Transverse colon (tissue), 3 donors: ENCODE measurements around the gene RNU6-1.

Experiments used
- EP300 ChIP-seq: sonication (generic); formaldehyde crosslinking; IDR thresholded peaks from one replicate; pipeline ENCODE4 v1.6.1; 2017; ENCODE audit warnings: antibody characterized with exemption, low read depth
- TF ChIP-seq, protein P1 (sequence below), 5 experiments: fragments of 200-600 bp in 3 of 5; fragments of 450-650 bp in 2 of 5; sonication (generic) in 3 of 5; IDR thresholded peaks; 1 replicate in 2 of 5; 2 replicates in 3 of 5; pipeline ENCODE4 v1.5.1; 2016 to 2017; ENCODE audit warnings: antibody characterized with exemption in 5 of 5, inconsistent platforms in 3 of 5, mild to moderate bottlenecking in 2 of 5, moderate library complexity in 1 of 5

DNA sequence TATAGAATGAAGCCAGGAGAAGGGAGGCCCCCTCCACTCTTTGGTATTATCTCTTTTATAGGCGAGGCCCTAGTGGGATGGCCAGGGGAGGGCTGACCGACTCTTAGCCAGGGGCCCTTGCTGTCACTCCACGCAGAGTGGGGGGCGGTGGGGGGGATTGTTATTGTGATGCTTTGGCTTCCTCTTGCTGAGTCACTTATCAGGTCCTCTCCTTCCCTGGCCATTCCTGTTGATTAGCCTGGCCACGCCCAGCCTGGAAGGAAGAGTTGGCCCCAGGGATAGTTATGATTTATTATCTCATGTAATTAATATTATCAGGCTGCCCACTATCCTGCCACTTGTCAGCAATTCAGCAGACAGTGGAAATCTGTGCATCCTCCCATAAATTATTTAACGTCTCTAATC lies 40.0 kb downstream of the RNU6-1 start:
- TF ChIP-seq EP300: no peak
- TF ChIP-seq, protein P1, sequence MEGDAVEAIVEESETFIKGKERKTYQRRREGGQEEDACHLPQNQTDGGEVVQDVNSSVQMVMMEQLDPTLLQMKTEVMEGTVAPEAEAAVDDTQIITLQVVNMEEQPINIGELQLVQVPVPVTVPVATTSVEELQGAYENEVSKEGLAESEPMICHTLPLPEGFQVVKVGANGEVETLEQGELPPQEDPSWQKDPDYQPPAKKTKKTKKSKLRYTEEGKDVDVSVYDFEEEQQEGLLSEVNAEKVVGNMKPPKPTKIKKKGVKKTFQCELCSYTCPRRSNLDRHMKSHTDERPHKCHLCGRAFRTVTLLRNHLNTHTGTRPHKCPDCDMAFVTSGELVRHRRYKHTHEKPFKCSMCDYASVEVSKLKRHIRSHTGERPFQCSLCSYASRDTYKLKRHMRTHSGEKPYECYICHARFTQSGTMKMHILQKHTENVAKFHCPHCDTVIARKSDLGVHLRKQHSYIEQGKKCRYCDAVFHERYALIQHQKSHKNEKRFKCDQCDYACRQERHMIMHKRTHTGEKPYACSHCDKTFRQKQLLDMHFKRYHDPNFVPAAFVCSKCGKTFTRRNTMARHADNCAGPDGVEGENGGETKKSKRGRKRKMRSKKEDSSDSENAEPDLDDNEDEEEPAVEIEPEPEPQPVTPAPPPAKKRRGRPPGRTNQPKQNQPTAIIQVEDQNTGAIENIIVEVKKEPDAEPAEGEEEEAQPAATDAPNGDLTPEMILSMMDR (IDR thresholded peaks at IDR 0.05): no peak
